ENCODE results near the gene NOC2L. TPM values are rescaled to one million over a fixed set of nuclear protein-coding genes. Genes with fewer than 3 reads are reported as not detected.

The NOC2L gene
- total RNA-seq, 3 donors from 2014 or later = 292 to 315 (median 315) TPM

DNA sequence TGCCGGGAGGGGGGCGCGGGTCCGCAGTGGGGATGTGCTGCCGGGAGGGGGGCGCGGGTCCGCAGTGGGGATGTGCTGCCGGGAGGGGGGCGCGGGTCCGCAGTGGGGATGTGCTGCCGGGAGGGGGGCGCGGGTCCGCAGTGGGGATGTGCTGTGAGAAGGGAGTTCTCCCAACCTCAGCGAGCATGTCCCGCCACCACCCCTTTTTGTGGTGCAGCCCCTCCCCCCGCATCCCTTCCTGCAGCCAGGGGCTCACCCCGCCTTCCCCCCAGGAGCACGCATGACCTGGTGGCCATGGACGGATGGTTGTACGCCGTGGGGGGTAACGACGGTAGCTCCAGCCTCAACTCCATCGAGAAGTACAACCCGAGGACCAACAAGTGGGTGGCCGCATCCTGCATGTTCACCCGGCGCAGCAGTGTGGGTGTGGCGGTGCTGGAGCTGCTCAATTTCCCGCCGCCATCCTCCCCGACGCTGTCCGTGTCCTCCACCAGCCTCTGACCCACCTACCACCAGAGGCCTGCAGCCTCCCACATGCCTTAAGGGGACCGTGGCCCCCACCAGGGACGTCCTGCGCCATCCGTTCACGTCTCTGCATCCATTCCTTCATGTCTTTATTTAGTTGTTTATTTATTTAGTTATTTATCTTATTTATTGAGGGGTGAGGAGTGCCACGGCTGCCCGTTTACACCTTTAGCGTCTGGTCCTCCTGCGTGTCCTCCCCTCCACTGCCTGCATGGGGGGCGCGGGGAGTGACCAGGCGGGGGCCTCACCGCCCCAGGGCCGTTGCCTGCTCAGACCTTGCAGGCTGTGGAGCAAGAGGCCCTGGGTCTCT lies 5.9 kb upstream of the NOC2L start:
- H3K27me3 Mint-ChIP-seq (ENCODE audit: low read depth) = no peaks in the 10 kb centered on the region
- H3K9me3 Mint-ChIP-seq = no peaks in the 10 kb centered on the region
- H3K4me3 Mint-ChIP-seq = no peak overlapping the region
- DNase-seq (no peak), ATAC-seq (no peak)
- peaks cover 13% of the 10 kb centered on the region for H3K4me1 Mint-ChIP-seq (ENCODE audit: low read depth)
- H3K36me3 Mint-ChIP-seq (ENCODE audit: insufficient read depth) = no peaks in the 10 kb centered on the region

DNA sequence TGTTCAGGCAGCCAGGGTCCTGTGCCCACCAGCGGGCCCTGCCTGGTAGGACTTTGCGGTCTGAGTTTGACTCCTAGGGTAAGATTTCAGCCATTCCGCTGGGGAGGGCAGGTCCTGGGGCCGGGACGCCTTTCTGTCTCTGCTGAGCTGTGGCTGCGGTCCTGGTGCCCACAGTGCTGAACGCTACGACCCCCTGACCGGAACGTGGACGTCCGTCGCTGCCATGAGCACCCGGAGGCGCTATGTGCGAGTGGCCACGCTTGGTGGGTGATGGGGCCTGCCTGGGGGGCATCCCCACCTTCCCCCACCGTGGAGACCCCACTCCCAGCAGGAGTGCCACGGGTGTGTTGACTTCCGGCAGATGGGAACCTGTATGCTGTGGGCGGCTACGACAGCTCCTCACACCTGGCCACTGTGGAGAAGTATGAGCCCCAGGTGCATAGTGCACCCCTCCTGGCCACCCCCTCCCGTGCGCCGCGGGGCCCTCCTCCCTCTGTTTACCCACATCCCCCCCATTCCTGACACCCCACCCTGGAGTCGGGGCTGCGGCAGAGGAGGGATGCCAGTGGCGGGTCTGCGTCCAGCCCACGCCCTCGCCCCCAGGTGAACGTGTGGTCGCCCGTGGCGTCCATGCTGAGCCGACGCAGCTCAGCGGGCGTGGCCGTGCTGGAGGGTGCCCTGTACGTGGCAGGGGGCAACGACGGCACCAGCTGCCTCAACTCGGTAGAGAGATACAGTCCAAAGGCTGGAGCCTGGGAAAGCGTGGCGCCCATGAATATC lies 4.9 kb upstream of the NOC2L start:
- Mint-ChIP-seq H3K9me3 (no peaks in the 10 kb centered on the region), H3K27me3 (ENCODE audit: low read depth) (no peaks in the 10 kb centered on the region), H3K36me3 (ENCODE audit: insufficient read depth) (no peaks in the 10 kb centered on the region), H3K4me1 (ENCODE audit: low read depth) (peaks cover 15% of the 10 kb centered on the region), H3K4me3 (no peak overlapping the region)
- ATAC-seq (no peak), DNase-seq (no peak)

DNA sequence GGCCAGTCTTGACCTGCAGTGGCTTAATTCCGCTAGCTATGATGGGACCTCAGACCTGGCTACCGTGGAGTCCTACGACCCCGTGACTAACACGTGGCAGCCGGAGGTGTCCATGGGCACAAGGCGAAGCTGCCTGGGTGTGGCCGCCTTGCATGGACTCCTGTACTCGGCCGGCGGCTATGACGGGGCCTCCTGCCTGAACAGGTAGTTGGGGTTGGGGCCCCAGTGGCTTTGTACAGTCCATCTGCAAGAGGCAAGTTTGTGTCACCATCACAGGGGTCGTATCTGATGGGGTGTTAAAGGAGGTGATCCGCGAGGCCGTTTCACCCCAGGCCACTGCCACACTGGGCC lies 4.2 kb upstream of the NOC2L start:
- no peak for ATAC-seq
- peaks cover 2% of the 10 kb centered on the region for H3K36me3 Mint-ChIP-seq (ENCODE audit: insufficient read depth)
- no peak overlapping the region for H3K4me3 Mint-ChIP-seq
- H3K27me3 Mint-ChIP-seq (ENCODE audit: low read depth) = no peaks in the 10 kb centered on the region
- DNase-seq = no peak
- peaks cover 18% of the 10 kb centered on the region for H3K4me1 Mint-ChIP-seq (ENCODE audit: low read depth)
- no peaks in the 10 kb centered on the region for H3K9me3 Mint-ChIP-seq

DNA sequence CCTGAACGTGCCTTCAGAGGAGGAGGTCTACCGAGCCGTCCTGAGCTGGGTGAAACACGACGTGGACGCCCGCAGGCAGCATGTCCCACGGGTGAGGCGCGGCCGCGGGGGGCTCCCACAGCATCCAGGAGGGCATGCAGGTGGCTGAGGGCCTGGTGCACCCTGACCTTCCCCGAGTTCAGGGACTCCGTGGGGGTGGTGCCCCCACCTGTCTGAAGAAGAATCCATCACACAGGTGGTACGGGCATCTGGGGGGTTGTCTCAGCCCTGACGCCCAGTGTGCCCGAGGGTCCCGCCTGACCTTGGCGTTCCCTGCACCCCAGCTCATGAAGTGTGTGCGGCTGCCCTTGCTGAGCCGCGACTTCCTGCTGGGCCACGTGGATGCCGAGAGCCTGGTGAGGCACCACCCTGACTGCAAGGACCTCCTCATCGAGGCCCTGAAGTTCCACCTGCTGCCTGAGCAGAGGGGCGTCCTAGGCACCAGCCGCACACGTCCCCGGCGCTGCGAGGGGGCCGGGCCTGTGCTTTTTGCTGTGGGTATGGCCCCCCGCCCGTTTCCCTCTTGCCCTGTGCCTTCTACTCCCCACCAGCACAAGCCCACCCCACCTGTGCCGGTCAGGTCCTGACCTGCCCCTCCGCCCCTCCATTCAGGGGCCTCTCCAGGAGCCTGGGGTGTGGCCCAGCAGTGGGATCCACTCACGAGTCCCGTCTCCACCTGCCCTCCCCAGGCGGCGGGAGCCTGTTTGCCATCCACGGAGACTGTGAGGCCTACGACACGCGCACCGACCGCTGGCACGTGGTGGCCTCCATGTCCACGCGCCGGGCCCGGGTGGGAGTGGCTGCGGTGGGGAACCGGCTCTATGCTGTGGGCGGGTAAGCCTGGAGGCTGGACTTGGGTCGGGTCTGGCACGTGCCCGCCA lies 3.6 kb upstream of the NOC2L start:
- H3K9me3 Mint-ChIP-seq = no peaks in the 10 kb centered on the region
- no peaks in the 10 kb centered on the region for H3K27me3 Mint-ChIP-seq (ENCODE audit: low read depth)
- no peak for DNase-seq
- ATAC-seq = no peak
- peaks cover 22% of the 10 kb centered on the region for H3K4me1 Mint-ChIP-seq (ENCODE audit: low read depth)
- H3K4me3 Mint-ChIP-seq = peak overlapping the region; percentile 64
- peaks cover 3% of the 10 kb centered on the region for H3K36me3 Mint-ChIP-seq (ENCODE audit: insufficient read depth)

GRCh38 chr1:961132-961669 lies 2.1 kb upstream of the NOC2L start:
- no peaks in the 10 kb centered on the region for H3K27me3 Mint-ChIP-seq (ENCODE audit: low read depth)
- no peaks in the 10 kb centered on the region for H3K9me3 Mint-ChIP-seq
- no peak for DNase-seq
- peaks cover 27% of the 10 kb centered on the region for H3K4me1 Mint-ChIP-seq (ENCODE audit: low read depth)
- no peak for ATAC-seq
- peak overlapping the region; percentile 71 for H3K4me3 Mint-ChIP-seq
- H3K36me3 Mint-ChIP-seq (ENCODE audit: insufficient read depth) = peaks cover 6% of the 10 kb centered on the region

- Mint-ChIP-seq H3K9me3 (no peaks in the 10 kb centered on the region), H3K27me3 (ENCODE audit: low read depth) (no peaks in the 10 kb centered on the region), H3K4me3 (peak within 1 kb of the TSS; percentile 98), H3K4me1 (ENCODE audit: low read depth) (peaks cover 22% of the 10 kb centered on the region), H3K36me3 (ENCODE audit: insufficient read depth) (peaks cover 11% of the 10 kb centered on the region)
- peak; percentile 75 for DNase-seq
- ATAC-seq = peak; percentile 70 to 77
Observed at GRCh38 chr1:960363-961131, 1.5 kb upstream of the NOC2L start, which contains the start of gene KLHL17. Gene KLHL17, plus strand, starts transcription at chr1:960584. Its CDS starts 110 bp downstream, at chr1:960694.

DNA sequence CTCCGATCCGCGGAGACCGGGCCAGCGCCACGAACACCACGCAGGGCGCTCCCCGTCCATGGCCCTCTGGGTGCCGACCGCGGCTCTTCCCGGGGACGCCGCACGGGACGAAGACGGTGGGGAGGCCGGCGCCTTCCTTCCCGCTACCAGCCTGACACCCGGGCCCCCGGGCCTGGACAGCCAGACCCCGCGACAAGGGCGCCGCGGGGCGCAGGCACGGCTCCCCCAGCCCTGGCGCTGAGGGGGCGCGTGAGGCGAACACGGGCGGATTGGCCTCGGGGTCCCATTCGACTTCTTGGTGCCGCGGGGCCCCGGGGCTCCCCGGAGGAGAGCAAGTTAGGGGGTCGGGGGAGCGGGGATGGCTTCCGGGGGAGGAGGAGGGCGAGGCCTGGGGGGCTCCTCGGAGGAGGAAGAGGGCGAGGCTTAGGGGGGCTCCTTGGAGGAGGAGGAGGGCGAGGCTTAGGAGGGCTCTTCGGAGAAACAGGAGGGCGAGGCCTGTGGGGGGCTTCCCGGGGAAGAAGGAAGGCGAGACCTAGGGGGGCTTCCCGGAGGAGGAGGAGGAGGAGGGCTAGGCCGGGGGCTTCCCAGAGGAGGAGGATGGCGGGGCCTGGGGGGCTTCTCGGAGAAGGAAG lies 791 bp upstream of the NOC2L start:
- Mint-ChIP-seq H3K27me3 (ENCODE audit: low read depth) (no peaks in the 10 kb centered on the region), H3K4me3 (peak overlapping the region; percentile 98), H3K4me1 (ENCODE audit: low read depth) (peaks cover 21% of the 10 kb centered on the region), H3K36me3 (ENCODE audit: insufficient read depth) (peaks cover 17% of the 10 kb centered on the region), H3K9me3 (no peaks in the 10 kb centered on the region)
- no peak for DNase-seq
- ATAC-seq = peak; percentile 19 to 22

DNA sequence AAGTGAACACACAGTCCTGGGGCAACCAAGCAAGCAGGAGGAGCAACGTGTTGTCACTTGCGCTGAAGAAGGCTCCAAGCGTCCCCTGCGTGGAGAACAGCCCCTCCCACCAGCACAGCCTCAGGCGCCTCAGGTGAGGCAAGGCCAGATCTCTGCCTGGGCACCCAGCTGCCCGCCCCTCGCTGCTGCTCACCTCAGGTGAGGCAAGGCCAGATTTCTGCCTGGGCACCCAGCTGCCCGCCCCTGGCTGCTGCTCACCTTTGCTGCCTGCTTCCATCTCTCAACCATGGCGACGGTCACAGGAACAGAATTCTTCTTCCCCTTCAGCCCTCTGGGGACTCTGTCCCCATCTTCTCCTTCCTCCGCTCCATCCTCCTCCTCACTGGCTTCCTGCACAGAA lies 2.4 kb downstream of the NOC2L start:
- peaks cover 20% of the 10 kb centered on the region for H3K4me1 Mint-ChIP-seq (ENCODE audit: low read depth)
- ATAC-seq (no peak), DNase-seq (no peak)
- H3K4me3 Mint-ChIP-seq = peak overlapping the region; percentile 98
- H3K9me3 Mint-ChIP-seq = no peaks in the 10 kb centered on the region
- no peaks in the 10 kb centered on the region for H3K27me3 Mint-ChIP-seq (ENCODE audit: low read depth)
- peaks cover 27% of the 10 kb centered on the region for H3K36me3 Mint-ChIP-seq (ENCODE audit: insufficient read depth)

DNA sequence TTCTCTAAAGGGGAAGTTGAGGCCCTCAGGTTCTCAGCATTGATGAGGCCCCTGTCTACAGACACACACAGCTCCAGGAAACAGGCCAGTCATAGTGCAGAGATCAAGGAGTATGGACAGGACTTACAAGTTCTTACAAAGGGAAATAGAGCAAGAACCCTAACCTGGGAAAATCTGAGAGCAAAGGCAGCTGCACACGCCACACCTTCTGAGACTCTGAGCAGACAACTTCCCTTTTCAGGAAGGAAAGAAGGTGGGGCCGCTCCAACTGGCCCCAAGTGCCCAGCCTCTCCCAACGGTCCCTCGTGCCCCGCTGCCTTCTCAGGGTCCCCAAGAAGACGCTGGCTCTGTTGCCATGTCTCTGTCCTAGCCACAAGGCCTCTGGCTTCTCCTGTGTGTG lies 3.6 kb downstream of the NOC2L start:
- peaks cover 34% of the 10 kb centered on the region for H3K36me3 Mint-ChIP-seq (ENCODE audit: insufficient read depth)
- no peaks in the 10 kb centered on the region for H3K9me3 Mint-ChIP-seq

DNA sequence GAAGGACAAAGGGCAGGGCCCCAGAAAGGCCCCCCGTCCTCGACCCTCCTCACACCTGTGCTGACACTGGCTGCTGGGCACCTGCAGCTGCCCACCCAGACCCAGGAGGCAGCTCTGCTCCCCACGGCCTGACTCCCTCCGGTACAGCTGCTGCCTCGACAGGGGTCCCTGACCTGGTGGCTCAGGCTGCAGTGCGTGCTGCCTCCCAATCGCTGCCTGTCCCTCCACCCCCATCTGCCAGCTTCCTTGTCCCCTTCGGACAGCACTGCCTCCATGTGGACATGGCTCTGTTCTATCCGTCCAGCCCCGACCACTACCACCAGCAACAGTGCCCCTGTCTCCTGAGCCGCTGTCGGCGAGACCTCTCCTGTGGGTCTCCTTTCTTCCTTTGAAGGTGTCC lies 4.1 kb downstream of the NOC2L start:
- no peak for ATAC-seq
- no peak overlapping the region for H3K4me3 Mint-ChIP-seq

More for the DNA sequence above, 3.6 kb downstream of the NOC2L start:
- DNase-seq = no peak
- Mint-ChIP-seq H3K4me1 (ENCODE audit: low read depth) (peaks cover 17% of the 10 kb centered on the region), H3K4me3 (no peak overlapping the region), H3K27me3 (ENCODE audit: low read depth) (no peaks in the 10 kb centered on the region)
- ATAC-seq = no peak

DNA sequence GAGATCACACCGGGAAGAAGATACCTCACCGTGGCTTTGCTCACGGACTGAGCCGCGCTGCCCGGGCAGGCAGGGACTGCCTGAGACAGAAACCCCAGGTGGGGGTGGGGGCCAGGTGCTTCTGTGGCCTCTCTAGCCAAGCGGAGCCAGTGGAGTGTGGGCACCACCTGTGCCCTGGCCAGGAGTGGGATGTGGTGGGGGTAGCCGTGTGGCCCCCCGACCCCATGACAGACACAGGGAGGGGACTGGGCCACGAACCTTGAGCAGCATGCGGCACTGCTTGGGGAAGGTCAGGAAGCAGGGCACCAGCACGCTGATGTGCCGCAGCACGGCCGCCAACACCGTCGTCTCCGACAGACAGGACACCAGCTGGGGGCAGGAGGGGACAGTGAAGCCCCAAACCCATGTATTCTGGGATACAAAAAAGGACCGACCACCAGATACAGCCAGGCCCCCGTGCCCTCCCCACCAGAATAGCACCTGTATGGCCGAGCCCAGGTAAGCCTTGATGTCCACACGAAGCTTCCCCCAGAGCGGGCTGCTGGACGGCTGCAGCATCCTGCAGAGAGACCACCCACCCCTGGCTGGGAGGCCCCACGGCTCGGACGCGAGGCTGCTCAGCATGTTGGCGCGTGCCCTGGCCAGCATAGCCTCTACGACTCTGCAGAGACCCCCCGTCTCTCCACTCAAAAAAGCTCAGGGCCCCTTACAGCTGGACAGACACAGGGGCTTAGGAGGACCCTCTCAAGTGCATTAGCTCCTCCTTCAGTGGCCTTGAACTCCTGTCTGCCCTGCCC lies 5.3 kb downstream of the NOC2L start:
- Mint-ChIP-seq H3K9me3 (no peaks in the 10 kb centered on the region), H3K4me1 (ENCODE audit: low read depth) (peaks cover 12% of the 10 kb centered on the region), H3K36me3 (ENCODE audit: insufficient read depth) (peaks cover 48% of the 10 kb centered on the region), H3K27me3 (ENCODE audit: low read depth) (no peaks in the 10 kb centered on the region), H3K4me3 (no peak overlapping the region)
- ATAC-seq (no peak), DNase-seq (no peak)

More for the DNA sequence above, 4.1 kb downstream of the NOC2L start:
- Mint-ChIP-seq H3K27me3 (ENCODE audit: low read depth) (no peaks in the 10 kb centered on the region), H3K4me1 (ENCODE audit: low read depth) (peaks cover 13% of the 10 kb centered on the region), H3K36me3 (ENCODE audit: insufficient read depth) (peaks cover 40% of the 10 kb centered on the region), H3K9me3 (no peaks in the 10 kb centered on the region)
- no peak for DNase-seq

DNA sequence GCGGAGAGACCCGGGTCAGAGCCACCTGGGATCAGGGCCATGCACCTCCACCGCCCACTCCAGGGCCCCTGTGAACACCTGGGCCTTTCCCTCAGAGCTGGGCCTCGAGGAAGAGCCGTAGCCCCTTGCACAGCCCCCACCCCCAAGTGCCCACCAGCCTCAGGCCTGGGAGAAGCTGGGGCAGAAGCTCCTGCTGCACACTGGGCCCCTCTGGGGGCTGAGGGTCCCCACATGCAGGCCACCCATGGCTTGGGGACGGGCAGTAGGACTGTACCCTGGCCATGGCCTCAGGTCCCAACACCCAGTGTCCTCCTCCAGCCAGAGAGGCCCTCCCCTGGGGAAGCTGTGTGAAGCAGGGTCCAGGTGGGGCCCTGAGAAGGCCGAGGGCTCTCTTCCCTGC lies 6.5 kb downstream of the NOC2L start:
- H3K4me3 Mint-ChIP-seq = no peak overlapping the region
- H3K9me3 Mint-ChIP-seq = no peaks in the 10 kb centered on the region
- DNase-seq = no peak
- peaks cover 46% of the 10 kb centered on the region for H3K36me3 Mint-ChIP-seq (ENCODE audit: insufficient read depth)
- ATAC-seq = no peak
- no peaks in the 10 kb centered on the region for H3K27me3 Mint-ChIP-seq (ENCODE audit: low read depth)
- peaks cover 4% of the 10 kb centered on the region for H3K4me1 Mint-ChIP-seq (ENCODE audit: low read depth)
